Measurements from ENCODE around the gene CHST2. TPM values are rescaled to one million over a fixed set of nuclear protein-coding genes. Genes with fewer than 3 reads are reported as not detected.

CHST2 gene
- total RNA-seq, 1 experiment from 2014 or later = 17.3 TPM

DNA sequence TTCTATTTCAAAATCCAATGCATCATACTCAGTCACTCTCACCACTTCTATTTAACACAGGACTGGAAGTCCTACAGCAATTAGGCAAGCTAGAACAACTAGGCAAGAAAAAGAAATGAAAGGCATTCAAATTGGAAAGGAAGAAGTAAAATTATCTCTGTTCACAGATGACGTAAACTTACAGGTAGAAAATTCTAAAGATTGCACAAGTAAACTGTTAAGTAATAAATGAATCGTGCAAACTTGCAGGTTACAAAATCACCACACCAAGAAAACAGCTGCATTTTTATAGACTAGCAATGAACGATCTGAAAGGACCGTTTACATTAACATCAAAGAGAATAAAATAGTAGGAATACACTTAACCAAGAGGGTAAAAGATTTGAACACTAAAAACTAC is 36.2 kb downstream of the CHST2 start:
- TF ChIP-seq, protein P1, sequence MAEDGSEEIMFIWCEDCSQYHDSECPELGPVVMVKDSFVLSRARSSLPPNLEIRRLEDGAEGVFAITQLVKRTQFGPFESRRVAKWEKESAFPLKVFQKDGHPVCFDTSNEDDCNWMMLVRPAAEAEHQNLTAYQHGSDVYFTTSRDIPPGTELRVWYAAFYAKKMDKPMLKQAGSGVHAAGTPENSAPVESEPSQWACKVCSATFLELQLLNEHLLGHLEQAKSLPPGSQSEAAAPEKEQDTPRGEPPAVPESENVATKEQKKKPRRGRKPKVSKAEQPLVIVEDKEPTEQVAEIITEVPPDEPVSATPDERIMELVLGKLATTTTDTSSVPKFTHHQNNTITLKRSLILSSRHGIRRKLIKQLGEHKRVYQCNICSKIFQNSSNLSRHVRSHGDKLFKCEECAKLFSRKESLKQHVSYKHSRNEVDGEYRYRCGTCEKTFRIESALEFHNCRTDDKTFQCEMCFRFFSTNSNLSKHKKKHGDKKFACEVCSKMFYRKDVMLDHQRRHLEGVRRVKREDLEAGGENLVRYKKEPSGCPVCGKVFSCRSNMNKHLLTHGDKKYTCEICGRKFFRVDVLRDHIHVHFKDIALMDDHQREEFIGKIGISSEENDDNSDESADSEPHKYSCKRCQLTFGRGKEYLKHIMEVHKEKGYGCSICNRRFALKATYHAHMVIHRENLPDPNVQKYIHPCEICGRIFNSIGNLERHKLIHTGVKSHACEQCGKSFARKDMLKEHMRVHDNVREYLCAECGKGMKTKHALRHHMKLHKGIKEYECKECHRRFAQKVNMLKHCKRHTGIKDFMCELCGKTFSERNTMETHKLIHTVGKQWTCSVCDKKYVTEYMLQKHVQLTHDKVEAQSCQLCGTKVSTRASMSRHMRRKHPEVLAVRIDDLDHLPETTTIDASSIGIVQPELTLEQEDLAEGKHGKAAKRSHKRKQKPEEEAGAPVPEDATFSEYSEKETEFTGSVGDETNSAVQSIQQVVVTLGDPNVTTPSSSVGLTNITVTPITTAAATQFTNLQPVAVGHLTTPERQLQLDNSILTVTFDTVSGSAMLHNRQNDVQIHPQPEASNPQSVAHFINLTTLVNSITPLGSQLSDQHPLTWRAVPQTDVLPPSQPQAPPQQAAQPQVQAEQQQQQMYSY (CRISPR knock-in tag; IDR thresholded peaks at IDR 0.05) = no peak
- TF ChIP-seq TCF7 (CRISPR knock-in tag; IDR thresholded peaks at IDR 0.05; ENCODE audit: low read depth) = no peak
- TF ChIP-seq EMX1 (CRISPR knock-in tag; IDR thresholded peaks at IDR 0.05) = no peak
- TF ChIP-seq, protein P2, sequence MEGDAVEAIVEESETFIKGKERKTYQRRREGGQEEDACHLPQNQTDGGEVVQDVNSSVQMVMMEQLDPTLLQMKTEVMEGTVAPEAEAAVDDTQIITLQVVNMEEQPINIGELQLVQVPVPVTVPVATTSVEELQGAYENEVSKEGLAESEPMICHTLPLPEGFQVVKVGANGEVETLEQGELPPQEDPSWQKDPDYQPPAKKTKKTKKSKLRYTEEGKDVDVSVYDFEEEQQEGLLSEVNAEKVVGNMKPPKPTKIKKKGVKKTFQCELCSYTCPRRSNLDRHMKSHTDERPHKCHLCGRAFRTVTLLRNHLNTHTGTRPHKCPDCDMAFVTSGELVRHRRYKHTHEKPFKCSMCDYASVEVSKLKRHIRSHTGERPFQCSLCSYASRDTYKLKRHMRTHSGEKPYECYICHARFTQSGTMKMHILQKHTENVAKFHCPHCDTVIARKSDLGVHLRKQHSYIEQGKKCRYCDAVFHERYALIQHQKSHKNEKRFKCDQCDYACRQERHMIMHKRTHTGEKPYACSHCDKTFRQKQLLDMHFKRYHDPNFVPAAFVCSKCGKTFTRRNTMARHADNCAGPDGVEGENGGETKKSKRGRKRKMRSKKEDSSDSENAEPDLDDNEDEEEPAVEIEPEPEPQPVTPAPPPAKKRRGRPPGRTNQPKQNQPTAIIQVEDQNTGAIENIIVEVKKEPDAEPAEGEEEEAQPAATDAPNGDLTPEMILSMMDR (IDR thresholded peaks at IDR 0.05) = no peak
- no peak for TF ChIP-seq NR2C2 (CRISPR knock-in tag; IDR thresholded peaks at IDR 0.05)
- no peak for TF ChIP-seq ZNF396 (CRISPR knock-in tag; IDR thresholded peaks at IDR 0.05; ENCODE audit: borderline replicate concordance)
- TF ChIP-seq GRHL2 (CRISPR knock-in tag; IDR thresholded peaks at IDR 0.05; ENCODE audit: insufficient replicate concordance, severe bottlenecking) = no peak
- TF ChIP-seq, protein P3, sequence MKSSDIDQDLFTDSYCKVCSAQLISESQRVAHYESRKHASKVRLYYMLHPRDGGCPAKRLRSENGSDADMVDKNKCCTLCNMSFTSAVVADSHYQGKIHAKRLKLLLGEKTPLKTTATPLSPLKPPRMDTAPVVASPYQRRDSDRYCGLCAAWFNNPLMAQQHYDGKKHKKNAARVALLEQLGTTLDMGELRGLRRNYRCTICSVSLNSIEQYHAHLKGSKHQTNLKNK (CRISPR knock-in tag; IDR thresholded peaks at IDR 0.05) = no peak
- no peak for TF ChIP-seq SMAD4 (CRISPR knock-in tag; IDR thresholded peaks at IDR 0.05)
- TF ChIP-seq, protein P4, sequence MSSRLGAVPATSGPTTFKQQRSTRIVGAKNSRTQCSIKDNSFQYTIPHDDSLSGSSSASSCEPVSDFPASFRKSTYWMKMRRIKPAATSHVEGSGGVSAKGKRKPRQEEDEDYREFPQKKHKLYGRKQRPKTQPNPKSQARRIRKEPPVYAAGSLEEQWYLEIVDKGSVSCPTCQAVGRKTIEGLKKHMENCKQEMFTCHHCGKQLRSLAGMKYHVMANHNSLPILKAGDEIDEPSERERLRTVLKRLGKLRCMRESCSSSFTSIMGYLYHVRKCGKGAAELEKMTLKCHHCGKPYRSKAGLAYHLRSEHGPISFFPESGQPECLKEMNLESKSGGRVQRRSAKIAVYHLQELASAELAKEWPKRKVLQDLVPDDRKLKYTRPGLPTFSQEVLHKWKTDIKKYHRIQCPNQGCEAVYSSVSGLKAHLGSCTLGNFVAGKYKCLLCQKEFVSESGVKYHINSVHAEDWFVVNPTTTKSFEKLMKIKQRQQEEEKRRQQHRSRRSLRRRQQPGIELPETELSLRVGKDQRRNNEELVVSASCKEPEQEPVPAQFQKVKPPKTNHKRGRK (CRISPR knock-in tag; IDR thresholded peaks at IDR 0.05; ENCODE audit: borderline replicate concordance) = no peak
- TF ChIP-seq, protein P5, sequence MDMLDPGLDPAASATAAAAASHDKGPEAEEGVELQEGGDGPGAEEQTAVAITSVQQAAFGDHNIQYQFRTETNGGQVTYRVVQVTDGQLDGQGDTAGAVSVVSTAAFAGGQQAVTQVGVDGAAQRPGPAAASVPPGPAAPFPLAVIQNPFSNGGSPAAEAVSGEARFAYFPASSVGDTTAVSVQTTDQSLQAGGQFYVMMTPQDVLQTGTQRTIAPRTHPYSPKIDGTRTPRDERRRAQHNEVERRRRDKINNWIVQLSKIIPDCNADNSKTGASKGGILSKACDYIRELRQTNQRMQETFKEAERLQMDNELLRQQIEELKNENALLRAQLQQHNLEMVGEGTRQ (CRISPR knock-in tag; IDR thresholded peaks at IDR 0.05) = no peak
- no peak for TF ChIP-seq FOXJ3 (CRISPR knock-in tag; IDR thresholded peaks at IDR 0.05; ENCODE audit: borderline replicate concordance)
- TF ChIP-seq ZNF423 (CRISPR knock-in tag; IDR thresholded peaks at IDR 0.05) = no peak
- no peak for TF ChIP-seq MXD4 (CRISPR knock-in tag; IDR thresholded peaks at IDR 0.05; ENCODE audit: borderline replicate concordance)
- TF ChIP-seq ETV6 (CRISPR knock-in tag; IDR thresholded peaks at IDR 0.05) = no peak
- no peak for TF ChIP-seq KAT7 (CRISPR knock-in tag; IDR thresholded peaks at IDR 0.05; ENCODE audit: borderline replicate concordance)
- no peak for TF ChIP-seq ZNF232 (CRISPR knock-in tag; IDR thresholded peaks at IDR 0.05)
- DNase-seq (ENCODE audit: low spot score) (no peak), ATAC-seq (no peak)
- no peaks in the 10 kb centered on the region for H3K9me3 Mint-ChIP-seq
- POLR2A ChIA-PET = no interaction called here
- no peaks in the 10 kb centered on the region for H3K27me3 Mint-ChIP-seq (ENCODE audit: low read depth)
- H3K27ac Mint-ChIP-seq = no peak overlapping the region
- H3K4me1 Mint-ChIP-seq = peaks cover 4% of the 10 kb centered on the region
- CTCF ChIA-PET = no interaction called here
- H3K36me3 Mint-ChIP-seq = no peaks in the 10 kb centered on the region
- no peak overlapping the region for H3K4me3 Mint-ChIP-seq

Data from WTC11 (cell line).